HEK293T (cell line): ENCODE results near the gene TPD52L1.

ENCODE experiments used
- BHLHE40 ChIP-seq: fragments of 450-650 bp; IDR thresholded peaks from 2 replicates; pipeline ENCODE4 v1.6.1; 2016; ENCODE audit warnings: mild to moderate bottlenecking, moderate library complexity, borderline replicate concordance
- ELF4 ChIP-seq: fragments of 450-650 bp; IDR thresholded peaks from 2 replicates; pipeline ENCODE4 v1.6.1; 2017; ENCODE audit warnings: antibody characterized with exemption
- FOXK2 ChIP-seq: fragments of 450-650 bp; IDR thresholded peaks from 2 replicates; pipeline ENCODE4 v1.6.1; 2016; ENCODE audit warnings: mild to moderate bottlenecking
- FOXM1 ChIP-seq: fragments of 450-650 bp; IDR thresholded peaks from 2 replicates; pipeline ENCODE4 v1.6.1; 2017; ENCODE audit warnings: mild to moderate bottlenecking, borderline replicate concordance
- HDGF ChIP-seq: fragments of 450-650 bp; IDR thresholded peaks from 2 replicates; pipeline ENCODE4 v1.6.1; 2017; ENCODE audit warnings: antibody characterized with exemption, borderline replicate concordance
- LEF1 ChIP-seq: fragments of 450-650 bp; IDR thresholded peaks from 2 replicates; pipeline ENCODE4 v1.6.1; 2017; ENCODE audit warnings: mild to moderate bottlenecking, borderline replicate concordance
- NFRKB ChIP-seq: fragments of 450-650 bp; IDR thresholded peaks from 2 replicates; pipeline ENCODE4 v1.6.1; 2016; ENCODE audit warnings: mild to moderate bottlenecking, moderate library complexity
- PKNOX1 ChIP-seq: fragments of 450-650 bp; IDR thresholded peaks from 2 replicates; pipeline ENCODE4 v1.6.1; 2016
- SP1 ChIP-seq: fragments of 450-650 bp; IDR thresholded peaks from 2 replicates; pipeline ENCODE4 v1.6.1; 2017
- SUZ12 ChIP-seq: fragments of 450-650 bp; IDR thresholded peaks from 2 replicates; pipeline ENCODE4 v1.6.1; 2016; ENCODE audit warnings: mild to moderate bottlenecking
- TARDBP ChIP-seq: fragments of 450-650 bp; IDR thresholded peaks from 2 replicates; pipeline ENCODE4 v1.6.1; 2016
- ZNF384 ChIP-seq: fragments of 450-650 bp; IDR thresholded peaks from 2 replicates; pipeline ENCODE4 v1.6.1; 2016

GRCh38 chr6:125294036-125294435, 140.5 kb downstream of the TPD52L1 start:
- TF ChIP-seq BHLHE40 (no peak), ELF4 (no peak), FOXK2 (no peak), FOXM1 (no peak), LEF1 (no peak), SP1 (no peak), PKNOX1 (no peak), SUZ12 (no peak), ZNF384 (no peak), TARDBP (no peak), NFRKB (no peak), HDGF (no peak)
